Stimulated activated naive CD4-positive, alpha-beta T cell treated with Interleukin-2 at 50 U/mL for 16 hours (primary cell): ENCODE results near the gene LHFPL3.
"Not testable (repeated sequence)": the region's sequence is repeated elsewhere in the genome, so short reads cannot be mapped to it uniquely, and the experiment has no call there.

Source experiments
- DNase-seq: peaks from one replicate; lab custom pipeline; 2025; lab: John Stamatoyannopoulos, UW

LHFPL3 gene

GRCh38 chr7:104898434-104898833 lies 570.0 kb downstream of the LHFPL3 start:
- DNase-seq: no peak

- DNase-seq: no peak
These were observed 572.3 kb downstream of the LHFPL3 start for GRCh38 chr7:104900525-104901239.

GRCh38 chr7:104901240-104901619 lies 572.8 kb downstream of the LHFPL3 start:
- no peak for DNase-seq

- DNase-seq: no peak
These were observed 573.8 kb downstream of the LHFPL3 start for GRCh38 chr7:104902183-104902582.

GRCh38 chr7:104903044-104903443 lies 574.6 kb downstream of the LHFPL3 start:
- DNase-seq: no peak

- DNase-seq: no peak
These were observed 575.4 kb downstream of the LHFPL3 start for GRCh38 chr7:104903846-104904245.

GRCh38 chr7:104906032-104906431 lies 577.6 kb downstream of the LHFPL3 start:
- DNase-seq: no peak

- DNase-seq: no peak
These were observed 578.2 kb downstream of the LHFPL3 start for GRCh38 chr7:104906556-104906955.

- no peak for DNase-seq
These were observed 580.2 kb downstream of the LHFPL3 start for GRCh38 chr7:104908636-104909035.

- DNase-seq: no peak
These were observed 580.7 kb downstream of the LHFPL3 start for GRCh38 chr7:104909096-104909495.

GRCh38 chr7:104914421-104914820 lies 586.0 kb downstream of the LHFPL3 start:
- DNase-seq: no peak

GRCh38 chr7:104921596-104921995 lies 593.2 kb downstream of the LHFPL3 start:
- no peak for DNase-seq

GRCh38 chr7:104922182-104923009 lies 594.0 kb downstream of the LHFPL3 start:
- no peak for DNase-seq

GRCh38 chr7:104923010-104923421 lies 594.6 kb downstream of the LHFPL3 start:
- DNase-seq: peak; percentile 71

- not testable (repeated sequence) for DNase-seq
These were observed 597.8 kb downstream of the LHFPL3 start for GRCh38 chr7:104926189-104926588.

GRCh38 chr7:104926601-104927041 lies 598.2 kb downstream of the LHFPL3 start:
- DNase-seq: no peak

GRCh38 chr7:104927055-104927454 lies 598.7 kb downstream of the LHFPL3 start:
- no peak for DNase-seq

- DNase-seq: no peak
These were observed 600.5 kb downstream of the LHFPL3 start for GRCh38 chr7:104928721-104929400.

- no peak for DNase-seq
These were observed 601.5 kb downstream of the LHFPL3 start for GRCh38 chr7:104929921-104930320.

GRCh38 chr7:104931181-104931781 lies 602.9 kb downstream of the LHFPL3 start:
- no peak for DNase-seq

GRCh38 chr7:104933022-104933421 lies 604.6 kb downstream of the LHFPL3 start:
- no peak for DNase-seq

- DNase-seq: no peak
These were observed 605.2 kb downstream of the LHFPL3 start for GRCh38 chr7:104933521-104933988.
